GM23338 (cell line): Measurements from ENCODE around the gene RNU6-9. TPM values are rescaled to one million over a fixed set of nuclear protein-coding genes. Genes with fewer than 3 reads are reported as not detected.

ENCODE experiments used
- ATAC-seq: fragments of 200-7000 bp; cut with Tn5 transposase; 3 replicates; pipeline ENCODE4 v1.9.1; 2020
- DNase-seq: peaks from one replicate; pipeline ENCODE4 v3.0.0-alpha.2; 2015; ENCODE audit warnings: low spot score
- H2AFZ ChIP-seq: fragments of 200-600 bp; sonication (generic); 2 replicates; pipeline ENCODE4 v1.8.0; 2016; ENCODE audit warnings: antibody characterized with exemption, mild to moderate bottlenecking, moderate library complexity
- H3F3A ChIP-seq: fragments of 200-600 bp; sonication (generic); replicated peaks from 2 replicates; pipeline ENCODE4 v1.8.0; 2017; ENCODE audit warnings: antibody characterized with exemption, mixed run types, low read depth
- H3K27ac ChIP-seq: fragments of 200-600 bp; sonication (generic); 2 replicates; pipeline ENCODE4 v1.6.1; 2016; ENCODE audit warnings: low read depth
- H3K27me3 ChIP-seq: fragments of 200-600 bp; sonication (generic); 2 replicates; pipeline ENCODE4 v1.8.0; 2016; ENCODE audit warnings: mild to moderate bottlenecking, mixed run types, moderate library complexity; ENCODE audit not compliant: insufficient read depth
- H3K36me3 ChIP-seq: fragments of 200-600 bp; sonication (generic); 2 replicates; pipeline ENCODE4 v1.8.0; 2016; ENCODE audit warnings: mild to moderate bottlenecking; ENCODE audit not compliant: insufficient read depth
- H3K4me1 ChIP-seq: fragments of 200-600 bp; sonication (generic); 2 replicates; pipeline ENCODE4 v1.8.0; 2016; ENCODE audit warnings: mild to moderate bottlenecking, moderate library complexity; ENCODE audit not compliant: insufficient read depth
- H3K4me2 ChIP-seq: fragments of 200-600 bp; sonication (generic); 2 replicates; pipeline ENCODE4 v1.7.1; 2017; ENCODE audit warnings: mixed run types
- H3K4me3 ChIP-seq: fragments of 200-600 bp; sonication (generic); 2 replicates; pipeline ENCODE4 v1.6.1; 2016; ENCODE audit warnings: mixed run types
- H3K79me2 ChIP-seq: fragments of 200-600 bp; sonication (generic); replicated peaks from 2 replicates; pipeline ENCODE4 v1.8.0; 2017; ENCODE audit warnings: mild to moderate bottlenecking; ENCODE audit not compliant: insufficient read depth
- H3K9me2 ChIP-seq: fragments of 200-600 bp; sonication (generic); 2 replicates; pipeline ENCODE4 v1.8.0; 2017; ENCODE audit not compliant: insufficient read depth
- H4K20me1 ChIP-seq: fragments of 200-600 bp; sonication (generic); replicated peaks from 2 replicates; pipeline ENCODE4 v1.8.0; 2017; ENCODE audit warnings: mild to moderate bottlenecking; ENCODE audit not compliant: insufficient read depth
- H3K27ac Mint-ChIP-seq: 2 replicates; pipeline ENCODE4 v1.8.0; 2020; ENCODE audit warnings: inconsistent platforms, mild to moderate bottlenecking, moderate library complexity, mixed read lengths
- H3K27me3 Mint-ChIP-seq: 3 replicates; pipeline ENCODE4 v1.8.0; 2022; ENCODE audit warnings: low read depth, mild to moderate bottlenecking, moderate library complexity, mixed read lengths, inconsistent platforms; ENCODE audit not compliant: insufficient read depth, poor library complexity
- H3K36me3 Mint-ChIP-seq: 3 replicates; pipeline ENCODE4 v1.8.0; 2021; ENCODE audit warnings: low read depth, mild to moderate bottlenecking, inconsistent platforms, moderate library complexity, mixed read lengths
- H3K4me1 Mint-ChIP-seq: 3 replicates; pipeline ENCODE4 v1.8.0; 2020; ENCODE audit warnings: mild to moderate bottlenecking, inconsistent platforms, mixed read lengths
- H3K4me3 Mint-ChIP-seq: 3 replicates; pipeline ENCODE4 v1.8.0; 2021; ENCODE audit warnings: moderate library complexity, mild to moderate bottlenecking, inconsistent platforms, mixed read lengths
- H3K9me3 Mint-ChIP-seq: 3 replicates; pipeline ENCODE4 v1.8.0; 2020; ENCODE audit warnings: moderate library complexity, mild to moderate bottlenecking, inconsistent platforms, mixed read lengths
- CTCF ChIP-seq, 2 experiments: fragments of 200-600 bp in 1 of 2; sonication (generic) in 1 of 2; conservative IDR thresholded peaks; 2 replicates each; pipeline versions ENCODE4 v1.5.1 to v1.6.1; 2016 to 2017; ENCODE audit warnings: antibody characterized with exemption in 2 of 2, low read depth in 2 of 2, mild to moderate bottlenecking in 2 of 2, moderate library complexity in 1 of 2
- ETS1 ChIP-seq: IDR thresholded peaks from 2 replicates; pipeline ENCODE4 v1.6.1; 2016; ENCODE audit warnings: antibody characterized with exemption
- NANOG ChIP-seq: IDR thresholded peaks from 2 replicates; pipeline ENCODE4 v1.6.1; 2016; ENCODE audit warnings: antibody characterized with exemption, borderline replicate concordance
- ZNF462 ChIP-seq: fragments of 250-450 bp; sonication (Bioruptor Pico); IDR thresholded peaks from 2 replicates; pipeline ENCODE4 v1.5.0; 2020; ENCODE audit warnings: mild to moderate bottlenecking, moderate library complexity
- polyA plus RNA-seq: library from polyadenylated mRNA; unstranded; fragments of >200 nt; fragmentation: Nextera tagmentation; extraction: Ambion mirVana; gene quantifications from 2 replicates; pipeline ENCODE4 v1.2.1, GENCODE V29; 2016
- total RNA-seq: library from RNA; depleted of rRNA; stranded (reverse); fragments of >200 nt; shearing (Covaris generic); gene quantifications from 2 replicates; pipeline ENCODE4 v1.2.3, GENCODE V29; 2014

Gene RNU6-9
- total and polyA plus RNA-seq, 2 experiments from 2014 or later: not detected

GRCh38 chr19:867855-868457 is 25.3 kb upstream of the RNU6-9 start:
- Mint-ChIP-seq H3K36me3 (peaks cover 33% of the 10 kb centered on the region), H3K9me3 (peaks cover 11% of the 10 kb centered on the region), H3K27me3 (peaks cover 30% of the 10 kb centered on the region), H3K4me3 (no peak overlapping the region), H3K4me1 (peaks cover 5% of the 10 kb centered on the region), H3K27ac (no peak overlapping the region)
- ATAC-seq (no peak), DNase-seq (no peak)
- Histone ChIP-seq H3K27me3 (peaks cover 4% of the 10 kb centered on the region; the same call in 1 of the 2 replicates), H2AFZ (no peak overlapping the region), H3F3A (peaks cover 32% of the 10 kb centered on the region), H3K4me1 (no peaks in the 10 kb centered on the region), H3K4me2 (no peak overlapping the region), H4K20me1 (peaks cover 9% of the 10 kb centered on the region; the same call in 1 of the 2 replicates), H3K79me2 (no peaks in the 10 kb centered on the region), H3K9me2 (no peaks in the 10 kb centered on the region), H3K36me3 (no peaks in the 10 kb centered on the region), H3K27ac (no peak overlapping the region), H3K4me3 (no peak overlapping the region)
- TF ChIP-seq ETS1: no peak
- no peak for TF ChIP-seq CTCF (conservative IDR thresholded peaks at IDR 0.05; ENCODE audit: low read depth in 2 of 2)
- no peak for TF ChIP-seq NANOG
- TF ChIP-seq ZNF462 (CRISPR knock-in tag): no peak
